Measurements from ENCODE around the gene SCO1.
"Not testable (repeated sequence)": the region's sequence is repeated elsewhere in the genome, so short reads cannot be mapped to it uniquely, and the experiment has no call there.

Gene SCO1

GRCh38 chr17:10697092-10698081 lies at the start of gene SCO1, which contains the start of gene ADPRM:
TSS of gene SCO1 (minus strand) at chr17:10697533. CDS start at chr17:10697507, 26 bp downstream.
TSS of gene ADPRM (plus strand) at chr17:10697594. CDS start at chr17:10704927, 7,333 bp downstream.
- DNase-seq, result peak; percentile 95
- in situ Hi-C loops (cut with HindIII; ENCODE audit: low pct_ligation_motif_present, low pct_unique_long_range_greater_than_20kb, low sequenced_read_pairs), result no loop called here

GRCh38 chr17:10745231-10745630 lies 47.9 kb upstream of the SCO1 start:
- no peak for DNase-seq
- in situ Hi-C loops (cut with HindIII; ENCODE audit: low pct_ligation_motif_present, low pct_unique_long_range_greater_than_20kb, low sequenced_read_pairs), result no loop called here

- in situ Hi-C loops (cut with HindIII; ENCODE audit: low pct_ligation_motif_present, low pct_unique_long_range_greater_than_20kb, low sequenced_read_pairs), result no loop called here
- DNase-seq, result no peak
Observed at GRCh38 chr17:10744501-10745000, 47.2 kb upstream of the SCO1 start.

GRCh38 chr17:10743316-10744009 lies 46.1 kb upstream of the SCO1 start:
- in situ Hi-C loops (cut with HindIII; ENCODE audit: low pct_ligation_motif_present, low pct_unique_long_range_greater_than_20kb, low sequenced_read_pairs), result no loop called here
- DNase-seq, result no peak

- DNase-seq, result no peak
- in situ Hi-C loops (cut with HindIII; ENCODE audit: low pct_ligation_motif_present, low pct_unique_long_range_greater_than_20kb, low sequenced_read_pairs), result no loop called here
Observed at GRCh38 chr17:10742431-10742830, 45.1 kb upstream of the SCO1 start.

GRCh38 chr17:10741416-10742135 lies 44.2 kb upstream of the SCO1 start:
- DNase-seq, result no peak
- in situ Hi-C loops (cut with HindIII; ENCODE audit: low pct_ligation_motif_present, low pct_unique_long_range_greater_than_20kb, low sequenced_read_pairs), result no loop called here

GRCh38 chr17:10739386-10739785 lies 42.1 kb upstream of the SCO1 start:
- in situ Hi-C loops (cut with HindIII; ENCODE audit: low pct_ligation_motif_present, low pct_unique_long_range_greater_than_20kb, low sequenced_read_pairs), result no loop called here
- no peak for DNase-seq

- DNase-seq, result no peak
- in situ Hi-C loops (cut with HindIII; ENCODE audit: low pct_ligation_motif_present, low pct_unique_long_range_greater_than_20kb, low sequenced_read_pairs), result no loop called here
Observed at GRCh38 chr17:10738521-10739258, 41.4 kb upstream of the SCO1 start.

- no peak for DNase-seq
- in situ Hi-C loops (cut with HindIII; ENCODE audit: low pct_ligation_motif_present, low pct_unique_long_range_greater_than_20kb, low sequenced_read_pairs), result no loop called here
Observed at GRCh38 chr17:10737736-10738135, 40.4 kb upstream of the SCO1 start.

- peak; percentile 67 for DNase-seq
- in situ Hi-C loops (cut with HindIII; ENCODE audit: low pct_ligation_motif_present, low pct_unique_long_range_greater_than_20kb, low sequenced_read_pairs), result no loop called here
Observed at GRCh38 chr17:10737168-10737622, 39.9 kb upstream of the SCO1 start.

GRCh38 chr17:10735821-10736220 lies 38.5 kb upstream of the SCO1 start:
- in situ Hi-C loops (cut with HindIII; ENCODE audit: low pct_ligation_motif_present, low pct_unique_long_range_greater_than_20kb, low sequenced_read_pairs), result no loop called here

GRCh38 chr17:10735251-10735650 lies 37.9 kb upstream of the SCO1 start:
- no peak for DNase-seq
- in situ Hi-C loops (cut with HindIII; ENCODE audit: low pct_ligation_motif_present, low pct_unique_long_range_greater_than_20kb, low sequenced_read_pairs), result no loop called here

More at GRCh38 chr17:10735821-10736220, 38.5 kb upstream of the SCO1 start:
- DNase-seq, result no peak

GRCh38 chr17:10733666-10734065 lies 36.3 kb upstream of the SCO1 start:
- in situ Hi-C loops (cut with HindIII; ENCODE audit: low pct_ligation_motif_present, low pct_unique_long_range_greater_than_20kb, low sequenced_read_pairs), result no loop called here
- no peak for DNase-seq

- in situ Hi-C loops (cut with HindIII; ENCODE audit: low pct_ligation_motif_present, low pct_unique_long_range_greater_than_20kb, low sequenced_read_pairs); DNase-seq: not testable (repeated sequence)
Observed at GRCh38 chr17:10732121-10732520, 34.8 kb upstream of the SCO1 start.

GRCh38 chr17:10731408-10731879 lies 34.1 kb upstream of the SCO1 start:
- no peak for DNase-seq
- in situ Hi-C loops (cut with HindIII; ENCODE audit: low pct_ligation_motif_present, low pct_unique_long_range_greater_than_20kb, low sequenced_read_pairs), result no loop called here

- in situ Hi-C loops (cut with HindIII; ENCODE audit: low pct_ligation_motif_present, low pct_unique_long_range_greater_than_20kb, low sequenced_read_pairs); DNase-seq: not testable (repeated sequence)
Observed at GRCh38 chr17:10730247-10730646, 32.9 kb upstream of the SCO1 start.

- in situ Hi-C loops (cut with HindIII; ENCODE audit: low pct_ligation_motif_present, low pct_unique_long_range_greater_than_20kb, low sequenced_read_pairs), result no loop called here
- peak; percentile 54 for DNase-seq
Observed at GRCh38 chr17:10729334-10730193, 32.2 kb upstream of the SCO1 start, which contains the start of gene TMEM220. TSS of gene TMEM220 (minus strand) at chr17:10730023. CDS start at chr17:10729851, 172 bp downstream.
